T-helper 1 cell treated with Interleukin-12 subunit alpha and Interleukin-12 subunit beta and Interleukin-4 antibody, amounts not matched to agents 30 ng/mL and 1 ng/mL, for 36 hours (primary cell): ENCODE measurements around the gene ELOB. TPM values are rescaled to one million over a fixed set of nuclear protein-coding genes. Genes with fewer than 3 reads are reported as not detected.

Experiments
- intact Hi-C: fragments of 100-400 bp; cut with micrococcal nuclease; formaldehyde crosslinking; loops from one replicate; pipeline ENCODE4 v1.15.1; 2024
- total RNA-seq: library from RNA; stranded (reverse); gene quantifications from 2 replicates; pipeline ENCODE4 v1.2.3, GENCODE V29; 2022

ELOB gene
- total RNA-seq = 263 and 264 TPM in 2 replicates

- intact Hi-C loops = loop anchor here (1.0 to 10.0 kb wide), 7 partner anchors 25 to 573 kb away; partner anchors contain the start of genes E4F1, FLYWCH1, KCTD5 and MLST8
Observed at GRCh38 chr16:2777231-2777902, at the start of gene ELOB. Gene ELOB (minus strand): TSS chr16:2777280. CDS start chr16:2777239, 41 bp downstream.

- intact Hi-C loops = no loop called here
Observed at GRCh38 chr16:2825906-2826305, 48.8 kb upstream of the ELOB start.

GRCh38 chr16:2825049-2825742, 48.1 kb upstream of the ELOB start:
- intact Hi-C loops = no loop called here

GRCh38 chr16:2824626-2825025, 47.5 kb upstream of the ELOB start:
- intact Hi-C loops = no loop called here

- intact Hi-C loops = no loop called here
Observed at GRCh38 chr16:2822496-2822895, 45.4 kb upstream of the ELOB start.

GRCh38 chr16:2822158-2822495, 45.0 kb upstream of the ELOB start:
- intact Hi-C loops = no loop called here

GRCh38 chr16:2821487-2822157, 44.5 kb upstream of the ELOB start:
- intact Hi-C loops = no loop called here

GRCh38 chr16:2820836-2821486, 43.9 kb upstream of the ELOB start:
- intact Hi-C loops = no loop called here

- intact Hi-C loops = no loop called here
Observed at GRCh38 chr16:2819939-2820835, 43.1 kb upstream of the ELOB start.

- intact Hi-C loops = no loop called here
Observed at GRCh38 chr16:2819179-2819938, 42.3 kb upstream of the ELOB start.

GRCh38 chr16:2818272-2818876, 41.3 kb upstream of the ELOB start:
- intact Hi-C loops = no loop called here

GRCh38 chr16:2817340-2818271, 40.5 kb upstream of the ELOB start:
- intact Hi-C loops = loop anchor here (1.0 kb wide), 1 partner anchor 51 kb away; no protein-coding TSS in a partner anchor

- intact Hi-C loops = loop anchor here (1.0 kb wide), 1 partner anchor 51 kb away; no protein-coding TSS in a partner anchor
Observed at GRCh38 chr16:2816751-2817339, 39.8 kb upstream of the ELOB start, which contains the start of gene PRSS21. Gene PRSS21 (plus strand): TSS chr16:2817237. CDS start chr16:2817269, 32 bp downstream.

GRCh38 chr16:2815299-2815771, 38.3 kb upstream of the ELOB start:
- intact Hi-C loops = no loop called here

- intact Hi-C loops = no loop called here
Observed at GRCh38 chr16:2814551-2815298, 37.6 kb upstream of the ELOB start.

- intact Hi-C loops = no loop called here
Observed at GRCh38 chr16:2813771-2814221, 36.7 kb upstream of the ELOB start.
